Measurements from ENCODE around the gene GPR78. TPM values are rescaled to one million over a fixed set of nuclear protein-coding genes. Genes with fewer than 3 reads are reported as not detected.

GPR78 gene
- total RNA-seq, 1 donor from 2014 or later = not detected

- intact Hi-C loops (cut with micrococcal nuclease) = loop anchor here (1.0 kb wide), 1 partner anchor 78 kb away; no protein-coding TSS in a partner anchor
Observed at GRCh38 chr4:8546766-8547107, 33.5 kb upstream of the GPR78 start.

GRCh38 chr4:8547108-8547911, 32.9 kb upstream of the GPR78 start:
- intact Hi-C loops (cut with micrococcal nuclease) = loop anchor here (1.0 kb wide), 1 partner anchor 79 kb away; no protein-coding TSS in a partner anchor

GRCh38 chr4:8547912-8548730, 32.1 kb upstream of the GPR78 start:
- intact Hi-C loops (cut with micrococcal nuclease) = loop anchor here (1.0 kb wide), 1 partner anchor 80 kb away; no protein-coding TSS in a partner anchor

- intact Hi-C loops (cut with micrococcal nuclease) = no loop called here
Observed at GRCh38 chr4:8548731-8549351, 31.4 kb upstream of the GPR78 start.

GRCh38 chr4:8549352-8549931, 30.8 kb upstream of the GPR78 start:
- intact Hi-C loops (cut with micrococcal nuclease) = no loop called here

- intact Hi-C loops (cut with micrococcal nuclease) = no loop called here
Observed at GRCh38 chr4:8550691-8551090, 29.5 kb upstream of the GPR78 start.

GRCh38 chr4:8552024-8552423, 28.2 kb upstream of the GPR78 start:
- intact Hi-C loops (cut with micrococcal nuclease) = no loop called here

- intact Hi-C loops (cut with micrococcal nuclease) = no loop called here
Observed at GRCh38 chr4:8552581-8553205, 27.5 kb upstream of the GPR78 start.

GRCh38 chr4:8553216-8553615, 27.0 kb upstream of the GPR78 start:
- intact Hi-C loops (cut with micrococcal nuclease) = no loop called here

GRCh38 chr4:8553991-8554405, 26.2 kb upstream of the GPR78 start:
- intact Hi-C loops (cut with micrococcal nuclease) = no loop called here

GRCh38 chr4:8554555-8555100, 25.6 kb upstream of the GPR78 start:
- intact Hi-C loops (cut with micrococcal nuclease) = no loop called here

- intact Hi-C loops (cut with micrococcal nuclease) = no loop called here
Observed at GRCh38 chr4:8555716-8556115, 24.5 kb upstream of the GPR78 start.

- intact Hi-C loops (cut with micrococcal nuclease) = no loop called here
Observed at GRCh38 chr4:8556341-8557150, 23.6 kb upstream of the GPR78 start.

GRCh38 chr4:8557151-8558076, 22.8 kb upstream of the GPR78 start:
- intact Hi-C loops (cut with micrococcal nuclease) = no loop called here

- intact Hi-C loops (cut with micrococcal nuclease) = no loop called here
Observed at GRCh38 chr4:8558080-8558960, 21.9 kb upstream of the GPR78 start.

GRCh38 chr4:8559011-8559410, 21.2 kb upstream of the GPR78 start:
- intact Hi-C loops (cut with micrococcal nuclease) = no loop called here

GRCh38 chr4:8559524-8560264, 20.5 kb upstream of the GPR78 start:
- intact Hi-C loops (cut with micrococcal nuclease) = no loop called here

Data from T-helper 1 cell treated with Interleukin-12 subunit alpha and Interleukin-12 subunit beta and Interleukin-4 antibody, amounts not matched to agents 30 ng/mL and 1 ng/mL, for 36 hours (primary cell).